ENCODE measurements around the gene BMI1. TPM values are rescaled to one million over a fixed set of nuclear protein-coding genes. Genes with fewer than 3 reads are reported as not detected.

The BMI1 gene
- total RNA-seq, 1 donor from 2014 or later: 59.1 TPM

GRCh38 chr10:22364407-22365140 lies 43.7 kb downstream of the BMI1 start:
- TF ChIP-seq EZH2 (IDR thresholded peaks at IDR 0.05) (no peak), CTCF (IDR thresholded peaks at IDR 0.05) (no peak), EZH2phosphoT487 (IDR thresholded peaks at IDR 0.05) (no peak)
- H3K9me3 ChIP-seq (ENCODE audit: low read depth): no peaks in the 10 kb centered on the region
- Mint-ChIP-seq H3K9me3 (no peaks in the 10 kb centered on the region), H3K4me3 (no peak overlapping the region), H3K36me3 (no peaks in the 10 kb centered on the region), H3K27me3 (ENCODE audit: insufficient read depth, low read depth) (no peaks in the 10 kb centered on the region), H3K4me1 (peaks cover 9% of the 10 kb centered on the region), H3K27ac (no peak overlapping the region)
- no peaks in the 10 kb centered on the region for H3K27me3 ChIP-seq
- H3K4me2 ChIP-seq: no peak overlapping the region
- no peaks in the 10 kb centered on the region for H3K36me3 ChIP-seq
- H3K27ac ChIP-seq: no peak overlapping the region
- no peak overlapping the region for H3K4me3 ChIP-seq
- H2AFZ ChIP-seq (replicated peaks): no peak overlapping the region
- H3F3A ChIP-seq (ENCODE audit: low read depth): peaks cover 2% of the 10 kb centered on the region
- H4K20me1 ChIP-seq (ENCODE audit: low read depth): no peaks in the 10 kb centered on the region
- no peaks in the 10 kb centered on the region for H3K79me2 ChIP-seq (ENCODE audit: low read depth)
- no peak for DNase-seq (ENCODE audit: low spot score)
- no peak overlapping the region for H3K9ac ChIP-seq
- H3K4me1 ChIP-seq: peaks cover 17% of the 10 kb centered on the region

- Histone ChIP-seq H3F3A (ENCODE audit: low read depth) (peaks cover 2% of the 10 kb centered on the region), H3K4me1 (peaks cover 17% of the 10 kb centered on the region), H3K4me2 (no peak overlapping the region), H3K9ac (no peak overlapping the region), H3K27ac (no peak overlapping the region), H4K20me1 (ENCODE audit: low read depth) (no peaks in the 10 kb centered on the region), H3K4me3 (no peak overlapping the region), H3K79me2 (ENCODE audit: low read depth) (no peaks in the 10 kb centered on the region), H3K9me3 (ENCODE audit: low read depth) (no peaks in the 10 kb centered on the region), H2AFZ (replicated peaks) (no peak overlapping the region), H3K27me3 (no peaks in the 10 kb centered on the region), H3K36me3 (no peaks in the 10 kb centered on the region)
- no peak overlapping the region for H3K27ac Mint-ChIP-seq
- TF ChIP-seq EZH2 (IDR thresholded peaks at IDR 0.05) (no peak), EZH2phosphoT487 (IDR thresholded peaks at IDR 0.05) (no peak), CTCF (IDR thresholded peaks at IDR 0.05) (no peak)
- H3K27me3 Mint-ChIP-seq (ENCODE audit: insufficient read depth, low read depth): no peaks in the 10 kb centered on the region
- no peaks in the 10 kb centered on the region for H3K36me3 Mint-ChIP-seq
- DNase-seq (ENCODE audit: low spot score): no peak
- H3K9me3 Mint-ChIP-seq: no peaks in the 10 kb centered on the region
- H3K4me1 Mint-ChIP-seq: peaks cover 9% of the 10 kb centered on the region
- no peak overlapping the region for H3K4me3 Mint-ChIP-seq
Observed at GRCh38 chr10:22365233-22365632, 44.3 kb downstream of the BMI1 start.

- Histone ChIP-seq H3K36me3 (no peaks in the 10 kb centered on the region), H2AFZ (replicated peaks) (no peak overlapping the region), H3K9ac (no peak overlapping the region), H3K4me2 (no peak overlapping the region), H3K4me3 (no peak overlapping the region), H3F3A (ENCODE audit: low read depth) (peaks cover 2% of the 10 kb centered on the region), H3K9me3 (ENCODE audit: low read depth) (no peaks in the 10 kb centered on the region), H3K4me1 (peaks cover 17% of the 10 kb centered on the region), H3K79me2 (ENCODE audit: low read depth) (no peaks in the 10 kb centered on the region), H3K27ac (no peak overlapping the region), H4K20me1 (ENCODE audit: low read depth) (no peaks in the 10 kb centered on the region), H3K27me3 (no peaks in the 10 kb centered on the region)
- Mint-ChIP-seq H3K27ac (no peak overlapping the region), H3K9me3 (no peaks in the 10 kb centered on the region), H3K4me1 (peaks cover 9% of the 10 kb centered on the region), H3K4me3 (no peak overlapping the region), H3K27me3 (ENCODE audit: insufficient read depth, low read depth) (no peaks in the 10 kb centered on the region), H3K36me3 (no peaks in the 10 kb centered on the region)
- TF ChIP-seq CTCF (IDR thresholded peaks at IDR 0.05) (no peak), EZH2phosphoT487 (IDR thresholded peaks at IDR 0.05) (no peak), EZH2 (IDR thresholded peaks at IDR 0.05) (no peak)
- DNase-seq (ENCODE audit: low spot score): no peak
Observed at GRCh38 chr10:22365644-22366434, 44.9 kb downstream of the BMI1 start.
